Measurements from ENCODE around the gene MOV10. TPM values are rescaled to one million over a fixed set of nuclear protein-coding genes. Genes with fewer than 3 reads are reported as not detected.

Gene MOV10
- total and polyA plus RNA-seq, 2 of the 13 experiments (the other 11 are each of a cell fraction or from before 2014, with no cell fraction given) = 56.4 to 58.2 TPM

DNA sequence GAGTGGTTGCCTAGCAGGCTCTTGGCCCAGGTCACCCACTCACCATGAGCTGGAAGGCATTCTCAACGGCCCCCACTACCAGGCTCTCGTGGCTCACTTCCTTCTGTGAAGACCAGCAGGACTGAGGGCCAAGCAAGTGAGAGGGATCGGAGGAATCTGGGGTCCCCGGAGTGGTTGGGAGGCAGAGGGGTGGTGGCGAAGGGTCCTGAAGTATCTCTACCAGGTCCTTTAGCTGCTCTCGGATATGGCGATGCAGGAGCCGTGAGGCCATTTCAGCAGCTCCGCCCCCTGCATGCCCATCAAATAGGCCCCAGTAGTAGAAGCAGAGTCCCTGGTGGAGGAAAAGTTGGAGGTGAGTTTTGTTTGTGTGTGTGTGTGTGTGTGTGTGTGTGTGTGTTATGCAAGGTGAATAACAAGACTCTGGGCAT, 38.3 kb downstream of the MOV10 start:
- H3K4me2 ChIP-seq (ENCODE audit: low read depth, low read length) = no peak overlapping the region
- FAIRE-seq (no peak), DNase-seq (ENCODE audit: low spot score) (no peak), ATAC-seq (no peak)
- WGBS (ENCODE audit: low lambda C conversion rate) = 44% methylated on average over 9 of the region's 9 CpGs
- TF ChIP-seq, protein P1, sequence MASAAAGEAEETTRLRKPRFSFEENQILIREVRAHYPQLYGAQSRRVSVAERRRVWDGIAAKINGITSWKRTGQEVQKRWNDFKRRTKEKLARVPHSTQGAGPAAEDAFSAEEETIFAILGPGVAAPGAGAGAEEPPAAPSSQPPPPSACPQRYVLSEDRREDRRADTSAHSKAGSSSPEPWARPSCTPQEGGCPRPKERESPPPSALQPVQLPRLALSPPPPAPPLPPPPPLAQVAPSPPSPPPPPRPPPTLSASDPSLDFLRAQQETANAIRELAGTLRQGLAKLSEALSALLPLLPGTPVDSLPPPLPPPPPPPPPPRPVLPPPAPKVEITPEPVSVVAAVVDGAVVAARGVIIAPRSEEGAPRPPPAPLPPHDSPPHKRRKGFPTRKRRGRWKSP (CRISPR knock-in tag; IDR thresholded peaks at IDR 0.05) = no peak
- no peak for TF ChIP-seq IKZF5 (CRISPR knock-in tag; IDR thresholded peaks at IDR 0.05)
- TF ChIP-seq, protein P2, sequence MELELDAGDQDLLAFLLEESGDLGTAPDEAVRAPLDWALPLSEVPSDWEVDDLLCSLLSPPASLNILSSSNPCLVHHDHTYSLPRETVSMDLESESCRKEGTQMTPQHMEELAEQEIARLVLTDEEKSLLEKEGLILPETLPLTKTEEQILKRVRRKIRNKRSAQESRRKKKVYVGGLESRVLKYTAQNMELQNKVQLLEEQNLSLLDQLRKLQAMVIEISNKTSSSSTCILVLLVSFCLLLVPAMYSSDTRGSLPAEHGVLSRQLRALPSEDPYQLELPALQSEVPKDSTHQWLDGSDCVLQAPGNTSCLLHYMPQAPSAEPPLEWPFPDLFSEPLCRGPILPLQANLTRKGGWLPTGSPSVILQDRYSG (CRISPR knock-in tag; IDR thresholded peaks at IDR 0.05) = no peak
- no peak for TF ChIP-seq ZSCAN20 (CRISPR knock-in tag; IDR thresholded peaks at IDR 0.05; ENCODE audit: borderline replicate concordance)
- no peak for TF ChIP-seq ZNF274 (CRISPR knock-in tag; IDR thresholded peaks at IDR 0.05)
- TF ChIP-seq ARID4A (CRISPR knock-in tag; IDR thresholded peaks at IDR 0.05; ENCODE audit: borderline replicate concordance) = no peak
- TF ChIP-seq ZNF251 (CRISPR knock-in tag; IDR thresholded peaks at IDR 0.05) = no peak
- no peak for TF ChIP-seq ZFP37 (CRISPR knock-in tag; IDR thresholded peaks at IDR 0.05; ENCODE audit: borderline replicate concordance)
- TF ChIP-seq, protein P3, sequence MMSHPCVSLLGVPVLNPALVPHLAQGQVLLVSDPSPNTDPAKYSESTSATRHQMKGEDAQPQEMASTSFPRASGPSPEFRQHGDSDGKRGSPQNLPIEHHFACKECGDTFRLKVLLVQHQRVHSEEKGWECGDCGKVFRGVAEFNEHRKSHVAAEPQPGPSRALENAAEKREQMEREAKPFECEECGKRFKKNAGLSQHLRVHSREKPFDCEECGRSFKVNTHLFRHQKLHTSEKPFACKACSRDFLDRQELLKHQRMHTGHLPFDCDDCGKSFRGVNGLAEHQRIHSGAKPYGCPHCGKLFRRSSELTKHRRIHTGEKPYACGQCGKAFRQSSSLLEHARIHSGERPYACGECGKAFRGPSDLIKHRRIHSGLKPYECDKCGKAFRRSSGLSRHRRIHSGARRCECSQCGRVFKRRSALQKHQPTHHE (CRISPR knock-in tag; IDR thresholded peaks at IDR 0.05; ENCODE audit: borderline replicate concordance) = no peak
- TF ChIP-seq, protein P4, sequence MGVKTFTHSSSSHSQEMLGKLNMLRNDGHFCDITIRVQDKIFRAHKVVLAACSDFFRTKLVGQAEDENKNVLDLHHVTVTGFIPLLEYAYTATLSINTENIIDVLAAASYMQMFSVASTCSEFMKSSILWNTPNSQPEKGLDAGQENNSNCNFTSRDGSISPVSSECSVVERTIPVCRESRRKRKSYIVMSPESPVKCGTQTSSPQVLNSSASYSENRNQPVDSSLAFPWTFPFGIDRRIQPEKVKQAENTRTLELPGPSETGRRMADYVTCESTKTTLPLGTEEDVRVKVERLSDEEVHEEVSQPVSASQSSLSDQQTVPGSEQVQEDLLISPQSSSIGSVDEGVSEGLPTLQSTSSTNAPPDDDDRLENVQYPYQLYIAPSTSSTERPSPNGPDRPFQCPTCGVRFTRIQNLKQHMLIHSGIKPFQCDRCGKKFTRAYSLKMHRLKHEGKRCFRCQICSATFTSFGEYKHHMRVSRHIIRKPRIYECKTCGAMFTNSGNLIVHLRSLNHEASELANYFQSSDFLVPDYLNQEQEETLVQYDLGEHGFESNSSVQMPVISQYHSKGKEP (CRISPR knock-in tag; IDR thresholded peaks at IDR 0.05) = no peak
- TF ChIP-seq NFKB2 (CRISPR knock-in tag; IDR thresholded peaks at IDR 0.05; ENCODE audit: borderline replicate concordance) = no peak
- TF ChIP-seq ETV6 (CRISPR knock-in tag; conservative IDR thresholded peaks at IDR 0.05) = no peak
- TF ChIP-seq SIX4 (CRISPR knock-in tag; IDR thresholded peaks at IDR 0.05) = no peak
- TF ChIP-seq ZKSCAN1 (IDR thresholded peaks at IDR 0.05; ENCODE audit: low read length) = no peak
- H3K9ac ChIP-seq (ENCODE audit: insufficient read depth, low read depth, low read length) = no peak overlapping the region
- H3K27ac ChIP-seq (ENCODE audit: extremely low read length, insufficient read depth, low read length) = no peak overlapping the region
- H2AFZ ChIP-seq (ENCODE audit: low read length) = no peak overlapping the region
- peaks cover 37% of the 10 kb centered on the region for H3K4me1 ChIP-seq (ENCODE audit: insufficient read depth, low read length)
- no TSS peak for BruUV-seq (replicated peaks)
- in situ Hi-C loops (cut with HindIII; ENCODE audit: extremely low pct_ligation_motif_present, low pct_unique_long_range_greater_than_20kb) = loop anchor here (25.0 kb wide), 1 partner anchor 325 kb away; no protein-coding TSS in a partner anchor
- H3K27me3 ChIP-seq (ENCODE audit: control insufficient read depth in 1 of 2, insufficient read depth in 2 of 2, low read length in 2 of 2) = peaks cover 11 to 67% of the 10 kb centered on the region in 2 experiments
- no peaks in the 10 kb centered on the region for H3K79me2 ChIP-seq (ENCODE audit: insufficient read depth, low read length)
- no peaks in the 10 kb centered on the region for H3K36me3 ChIP-seq (replicated peaks in 1 of 2; ENCODE audit: control insufficient read depth in 1 of 2, insufficient read depth in 2 of 2, low read length in 2 of 2)
- intact Hi-C loops (cut with micrococcal nuclease; ENCODE audit: unreplicated experiment) = no loop called here
- H3K4me3 ChIP-seq (replicated peaks in 1 of 3; ENCODE audit: insufficient read depth in 1 of 3, low read depth in 2 of 3, low read length in 3 of 3) = no peak overlapping the region
- H4K20me1 ChIP-seq (ENCODE audit: insufficient read depth, low read length) = peaks cover 5% of the 10 kb centered on the region; the same call in 1 of the 2 replicates
- no peaks in the 10 kb centered on the region for H3K9me3 ChIP-seq (ENCODE audit: low read length)
- CTCF ChIA-PET (ENCODE audit: low intra/inter-chr PET ratio, low total read pairs) = no interaction called here
- POLR2A ChIA-PET = interaction anchor here (0.7 kb wide), 1 partner anchor 318 kb away, joined by 3 read pairs; no protein-coding TSS in a partner anchor
